GM18909 (cell line): ENCODE measurements around the gene NANOS3.
"Not testable (repeated sequence)": the region's sequence is repeated elsewhere in the genome, so short reads cannot be mapped to it uniquely, and the experiment has no call there.

Source experiments
- ATAC-seq: cut with Tn5 transposase; IDR thresholded peaks from one replicate; pipeline ENCODE4 v1.9.1; 2021; ENCODE audit warnings: mild to moderate bottlenecking; ENCODE audit not compliant: unreplicated experiment, poor library complexity

Gene NANOS3

GRCh38 chr19:13842291-13843103 is 34.4 kb upstream of the NANOS3 start:
- ATAC-seq, result no peak

- ATAC-seq, result no peak
Measured at GRCh38 chr19:13843104-13843921, 33.6 kb upstream of the NANOS3 start.

GRCh38 chr19:13844130-13844631 is 32.8 kb upstream of the NANOS3 start:
- no peak for ATAC-seq

- ATAC-seq, result peak; percentile 49
Measured at GRCh38 chr19:13846557-13847406, 30.2 kb upstream of the NANOS3 start.

GRCh38 chr19:13847407-13848339 is 29.3 kb upstream of the NANOS3 start:
- peak; percentile 21 for ATAC-seq

GRCh38 chr19:13848340-13848677 is 28.6 kb upstream of the NANOS3 start:
- ATAC-seq, result no peak

GRCh38 chr19:13848798-13849676 is 27.9 kb upstream of the NANOS3 start:
- no peak for ATAC-seq

- ATAC-seq, result no peak
Measured at GRCh38 chr19:13849991-13850909, 26.7 kb upstream of the NANOS3 start.

GRCh38 chr19:13850910-13851733 is 25.8 kb upstream of the NANOS3 start:
- ATAC-seq, result no peak

GRCh38 chr19:13851734-13852114 is 25.2 kb upstream of the NANOS3 start:
- ATAC-seq, result not testable (repeated sequence)

- ATAC-seq, result not testable (repeated sequence)
Measured at GRCh38 chr19:13852171-13852707, 24.7 kb upstream of the NANOS3 start.

GRCh38 chr19:13856497-13856896 is 20.4 kb upstream of the NANOS3 start:
- ATAC-seq, result no peak

GRCh38 chr19:13859361-13859880 is 17.5 kb upstream of the NANOS3 start:
- no peak for ATAC-seq

- no peak for ATAC-seq
Measured at GRCh38 chr19:13860679-13861391, 16.1 kb upstream of the NANOS3 start.

- ATAC-seq, result peak; percentile 15
Measured at GRCh38 chr19:13861392-13861713, 15.6 kb upstream of the NANOS3 start.
